ENCODE data around the gene TEX261. TPM values are rescaled to one million over a fixed set of nuclear protein-coding genes. Genes with fewer than 3 reads are reported as not detected.
A peak's percentile ranks its signal among the peaks of the same experiment; 100 is the strongest.
"Not testable (repeated sequence)": the region's sequence is repeated elsewhere in the genome, so short reads cannot be mapped to it uniquely, and the experiment has no call there.

The TEX261 gene
- 43.3 and 50.1 TPM in 2 replicates for total RNA-seq (2014; rRNA removed; shearing (Covaris generic))

GRCh38 chr2:70994699-70995425 is at the start of gene TEX261:
Gene TEX261 (minus strand): TSS chr2:70994873. CDS start chr2:70994757, 116 bp downstream.
- peak; percentile 90 for DNase-seq (ENCODE audit: low spot score)

DNA sequence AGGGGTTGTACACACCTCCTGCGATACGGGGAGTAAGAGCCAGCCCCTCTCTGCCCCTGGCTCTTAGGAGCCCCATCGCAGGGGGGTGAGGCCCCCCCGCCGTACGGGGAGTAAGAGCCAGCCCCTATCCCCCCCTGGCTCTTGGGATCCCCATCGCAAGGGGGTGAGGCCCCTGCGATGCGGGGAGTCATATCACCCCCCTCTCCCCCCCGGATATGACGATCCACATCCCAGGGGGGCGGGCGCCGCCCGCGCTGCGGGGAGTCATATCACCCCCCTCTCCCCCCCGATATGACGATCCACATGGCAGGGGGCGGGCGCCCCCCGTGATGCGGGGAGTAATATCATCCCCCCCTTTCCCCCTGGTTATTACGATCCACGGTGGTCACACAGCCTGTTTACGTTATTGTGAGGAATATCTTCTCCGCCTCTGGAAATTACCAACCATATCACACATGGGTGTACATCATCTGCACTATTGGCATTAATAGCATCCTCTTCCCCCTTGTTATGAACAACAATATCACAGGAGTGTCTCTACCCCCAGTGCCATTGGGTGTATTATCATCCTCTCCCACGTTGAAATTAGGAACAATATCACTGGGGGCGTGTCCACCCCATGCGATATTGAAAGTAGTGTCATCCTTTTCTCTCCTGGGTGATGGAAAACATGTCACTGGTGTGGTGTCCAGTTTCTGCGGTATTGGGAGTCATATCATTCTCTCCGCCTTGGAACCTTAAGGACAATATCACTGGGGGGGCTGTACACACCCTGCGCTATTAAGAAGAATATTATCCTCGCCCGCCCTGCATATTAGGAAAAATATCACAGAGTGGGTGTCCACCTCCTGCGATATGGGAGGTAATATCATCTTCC is 49.1 kb upstream of the TEX261 start:
- DNase-seq (ENCODE audit: low spot score): no peak

DNA sequence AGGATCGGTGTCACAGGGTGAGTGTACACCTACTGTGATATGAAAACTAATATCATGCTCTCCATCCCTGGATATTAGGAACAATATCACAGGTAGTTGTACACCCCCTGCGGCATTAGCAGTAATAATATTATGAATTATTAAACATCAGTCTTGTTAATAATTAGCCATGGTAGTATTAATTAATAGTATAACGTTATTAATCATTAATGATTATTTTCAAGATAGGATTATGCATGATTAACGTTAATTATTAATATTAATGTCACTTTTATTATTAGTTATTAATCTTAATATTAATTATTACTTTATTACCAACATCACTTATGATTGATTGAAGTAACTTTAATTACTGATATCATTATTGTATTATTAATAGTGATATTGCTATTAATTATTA is 47.6 kb upstream of the TEX261 start:
- DNase-seq (ENCODE audit: low spot score): no peak

GRCh38 chr2:71036296-71036695 is 41.6 kb upstream of the TEX261 start:
- not testable (repeated sequence) for DNase-seq (ENCODE audit: low spot score)

GRCh38 chr2:71023553-71024243 is 29.0 kb upstream of the TEX261 start:
- peak; percentile 80 for DNase-seq (ENCODE audit: low spot score)

- DNase-seq (ENCODE audit: low spot score): not testable (repeated sequence)
These were observed 26.7 kb upstream of the TEX261 start for GRCh38 chr2:71021394-71021793.

GRCh38 chr2:71019989-71020388 is 25.3 kb upstream of the TEX261 start:
- not testable (repeated sequence) for DNase-seq (ENCODE audit: low spot score)

DNA sequence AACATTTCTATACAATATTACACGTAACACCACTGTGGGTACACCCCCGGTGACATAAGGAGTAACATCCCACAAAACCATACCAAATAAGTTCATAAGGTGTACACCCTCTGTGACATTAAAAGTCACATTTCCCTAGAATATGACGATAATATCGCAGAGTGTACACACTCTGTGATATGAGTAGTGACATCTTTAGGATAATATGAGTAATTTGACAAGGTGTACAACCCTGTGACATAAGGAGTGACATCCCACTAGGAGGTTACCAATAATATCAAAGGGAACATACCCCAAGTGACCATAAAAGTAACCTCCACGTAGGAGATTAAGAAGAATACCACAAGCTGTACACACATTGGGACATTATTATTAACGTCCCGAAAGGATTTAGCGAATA is 24.0 kb upstream of the TEX261 start:
- no peak for DNase-seq (ENCODE audit: low spot score)

DNA sequence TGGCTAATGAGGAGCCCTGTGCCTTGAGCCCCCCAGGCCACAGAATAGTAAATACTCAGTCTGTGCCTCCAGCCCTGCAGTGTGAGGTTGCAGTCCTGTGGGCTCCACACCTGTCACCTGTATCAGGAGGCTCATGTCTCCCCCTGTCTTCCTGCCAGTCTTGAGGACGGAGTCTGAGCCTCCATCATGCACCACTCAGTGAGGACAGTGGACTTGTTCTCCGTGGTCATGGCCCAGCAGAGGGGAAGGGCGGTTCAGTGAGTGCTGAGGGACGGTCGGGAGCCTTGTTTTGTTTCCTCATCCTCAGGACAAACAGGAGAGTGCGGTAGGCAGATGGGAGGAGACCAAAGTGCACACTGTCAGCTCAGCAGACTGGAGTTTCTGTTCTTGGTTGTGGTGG is 17.1 kb upstream of the TEX261 start:
- DNase-seq (ENCODE audit: low spot score): not testable (repeated sequence)

- no peak for DNase-seq (ENCODE audit: low spot score)
These were observed 13.7 kb upstream of the TEX261 start for GRCh38 chr2:71008342-71008741.

- no peak for DNase-seq (ENCODE audit: low spot score)
These were observed 12.5 kb upstream of the TEX261 start for GRCh38 chr2:71006955-71007799.

DNA sequence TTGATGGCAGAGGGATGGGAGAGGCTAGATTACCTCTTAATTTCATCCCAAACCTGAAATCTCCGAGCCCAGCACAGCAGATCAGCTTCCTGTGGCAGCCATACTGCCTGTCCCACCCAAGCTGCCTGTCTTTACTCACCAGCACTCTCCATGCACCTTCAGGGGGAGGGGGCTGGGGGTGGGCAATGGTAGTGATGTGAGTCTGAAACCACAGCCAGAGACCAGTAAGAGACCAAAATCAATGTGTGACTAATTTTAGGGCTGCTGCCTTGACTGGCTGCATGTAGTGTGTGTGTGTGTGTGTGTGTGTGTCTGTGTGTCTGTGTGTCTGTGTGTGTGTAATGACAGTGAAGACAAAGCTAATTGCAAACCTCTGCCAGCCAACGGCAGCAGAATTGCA is 11.7 kb upstream of the TEX261 start:
- DNase-seq (ENCODE audit: low spot score): no peak

GRCh38 chr2:71005271-71006202 is 10.9 kb upstream of the TEX261 start:
- DNase-seq (ENCODE audit: low spot score): no peak

DNA sequence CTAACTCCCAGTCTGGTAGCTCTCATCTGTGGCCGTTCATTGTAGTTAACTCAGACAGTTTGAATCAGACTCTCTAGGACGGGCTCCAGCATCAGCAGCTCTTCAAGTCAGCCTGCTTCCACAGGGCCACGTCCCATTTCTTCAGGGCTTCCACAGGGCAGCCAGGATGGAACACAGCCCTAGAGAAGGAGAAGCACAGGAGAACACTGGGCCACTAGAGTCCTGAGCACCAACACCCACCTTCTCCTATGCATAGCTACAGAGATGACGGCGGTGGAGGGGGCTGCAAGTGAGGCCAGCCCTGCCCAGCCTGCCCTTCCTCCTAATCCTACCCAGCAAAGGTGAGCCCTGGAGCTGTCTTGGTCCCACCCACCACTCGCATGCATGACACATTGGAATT is 10.2 kb upstream of the TEX261 start:
- no peak for DNase-seq (ENCODE audit: low spot score)

GRCh38 chr2:71003966-71004755 is 9.5 kb upstream of the TEX261 start:
- no peak for DNase-seq (ENCODE audit: low spot score)

GRCh38 chr2:71003396-71003795 is 8.7 kb upstream of the TEX261 start:
- DNase-seq (ENCODE audit: low spot score): no peak

GRCh38 chr2:71001981-71002570 is 7.4 kb upstream of the TEX261 start:
- peak; percentile 14 for DNase-seq (ENCODE audit: low spot score)

- DNase-seq (ENCODE audit: low spot score): no peak
These were observed 6.9 kb upstream of the TEX261 start for GRCh38 chr2:71001592-71001927.
